ENCODE data around the gene AKR7A2. TPM values are rescaled to one million over a fixed set of nuclear protein-coding genes. Genes with fewer than 3 reads are reported as not detected.

The AKR7A2 gene
- total and polyA plus RNA-seq, 10 of the 15 experiments (the other 5 are each of a cell fraction or from before 2014, with no cell fraction given), result 1.3 to 114 (median 48.0) TPM

GRCh38 chr1:19360843-19361610 is 49.1 kb upstream of the AKR7A2 start (continued):
- TF ChIP-seq E2F8 (IDR thresholded peaks at IDR 0.05; ENCODE audit: low read depth, partially characterized antibody), result no peak
- no peak for TF ChIP-seq RB1 (IDR thresholded peaks at IDR 0.05; ENCODE audit: borderline replicate concordance)
- TF ChIP-seq BMI1 (IDR thresholded peaks at IDR 0.05; ENCODE audit: borderline replicate concordance), result no peak
- TF ChIP-seq ELK1 (IDR thresholded peaks at IDR 0.05; ENCODE audit: low read depth, low read length), result no peak

GRCh38 chr1:19360432-19360831 is 48.5 kb upstream of the AKR7A2 start:
- ChIA-PET SMC1A (ENCODE audit: uncharacterized antibody, unreplicated experiment) (no interaction called here), CTCF (interaction anchor here (0.7 kb wide), 1 partner anchor 567 kb away, joined by 3 read pairs; no protein-coding TSS in a partner anchor), POLR2A (no interaction called here), RAD21 (ENCODE audit: unreplicated experiment) (no interaction called here)
- no peak overlapping the region for H3K4me3 ChIP-seq
- 81% methylated on average over 11 of the region's 11 CpGs for WGBS (ENCODE audit: insufficient coverage, insufficient replicate concordance, low lambda C conversion rate, missing lambda C conversion rate)
- no peaks in the 10 kb centered on the region for H4K20me1 ChIP-seq (ENCODE audit: control insufficient read depth, insufficient read depth)
- no peak for DNase-seq (ENCODE audit: low read depth, low spot score)
- H3K27ac ChIP-seq (ENCODE audit: control insufficient read depth, insufficient read depth), result no peak overlapping the region
- intact Hi-C loops (cut with micrococcal nuclease; ENCODE audit: unreplicated experiment), result no loop called here
- no peak for FAIRE-seq
- no peaks in the 10 kb centered on the region for H3K4me1 ChIP-seq (ENCODE audit: control insufficient read depth, insufficient read depth, low read length)
- H3K27me3 ChIP-seq (replicated peaks in 1 of 2; ENCODE audit: control insufficient read depth in 2 of 2, insufficient read depth in 2 of 2, low read length in 1 of 2), result no peaks in the 10 kb centered on the region
- H3K9ac ChIP-seq (ENCODE audit: control insufficient read depth, insufficient read depth, low read length), result no peak overlapping the region
- H3K79me2 ChIP-seq (ENCODE audit: control insufficient read depth, insufficient read depth, low read length), result no peaks in the 10 kb centered on the region
- no peaks in the 10 kb centered on the region for H3K9me3 ChIP-seq (replicated peaks; ENCODE audit: control insufficient read depth, insufficient read depth, low read length)
- in situ Hi-C loops (cut with MboI), result no loop called here
- H2AFZ ChIP-seq (ENCODE audit: control insufficient read depth, low read depth, low read length), result no peak overlapping the region
- no peak for ATAC-seq
- no TSS peak for BruUV-seq (replicated peaks)
- H3K4me2 ChIP-seq (ENCODE audit: control insufficient read depth, insufficient read depth), result no peak overlapping the region
- H3K36me3 ChIP-seq (ENCODE audit: control insufficient read depth in 2 of 2, insufficient read depth in 2 of 2, low read length in 1 of 2), result peaks cover 14 to 17% of the 10 kb centered on the region in 2 experiments
- TF ChIP-seq GABPA (IDR thresholded peaks at IDR 0.05; ENCODE audit: low read depth), result no peak
- no peak for TF ChIP-seq MEF2A (IDR thresholded peaks at IDR 0.05; ENCODE audit: insufficient read depth, low read depth, low read length)
- TF ChIP-seq E2F8 (IDR thresholded peaks at IDR 0.05; ENCODE audit: low read depth, partially characterized antibody), result no peak
- no peak for TF ChIP-seq PAX8 (IDR thresholded peaks at IDR 0.05)
- TF ChIP-seq NRF1 (conservative IDR thresholded peaks at IDR 0.05; ENCODE audit: low read depth, low read length), result no peak
- no peak for TF ChIP-seq NFYB (IDR thresholded peaks at IDR 0.05; ENCODE audit: insufficient read depth, low read depth, low read length)
- TF ChIP-seq ELK1 (IDR thresholded peaks at IDR 0.05; ENCODE audit: low read depth, low read length), result no peak
- no peak for TF ChIP-seq SMAD1 (IDR thresholded peaks at IDR 0.05; ENCODE audit: low read depth, partially characterized antibody)
- TF ChIP-seq ZNF384 (IDR thresholded peaks at IDR 0.05; ENCODE audit: borderline replicate concordance, low read depth, low read length), result no peak
- TF ChIP-seq BCL11A (IDR thresholded peaks at IDR 0.05; ENCODE audit: low read depth, low read length), result no peak
- no peak for TF ChIP-seq STAT1 (conservative IDR thresholded peaks at IDR 0.05)
- TF ChIP-seq TCF7 (IDR thresholded peaks at IDR 0.05; ENCODE audit: borderline replicate concordance), result no peak
